ENCODE measurements around the gene COA1.

- TF ChIP-seq CTCF (IDR thresholded peaks at IDR 0.05) (no peak), POLR2A (IDR thresholded peaks at IDR 0.05) (no peak)
Measured at GRCh38 chr7:43664681-43665080, 64.6 kb downstream of the COA1 start.

Data from testis (tissue), 2 donors.